ENCODE results near the gene RBM42. TPM values are rescaled to one million over a fixed set of nuclear protein-coding genes. Genes with fewer than 3 reads are reported as not detected.

Gene RBM42
- total RNA-seq, 1 experiment from 2014 or later = 81.6 TPM

DNA sequence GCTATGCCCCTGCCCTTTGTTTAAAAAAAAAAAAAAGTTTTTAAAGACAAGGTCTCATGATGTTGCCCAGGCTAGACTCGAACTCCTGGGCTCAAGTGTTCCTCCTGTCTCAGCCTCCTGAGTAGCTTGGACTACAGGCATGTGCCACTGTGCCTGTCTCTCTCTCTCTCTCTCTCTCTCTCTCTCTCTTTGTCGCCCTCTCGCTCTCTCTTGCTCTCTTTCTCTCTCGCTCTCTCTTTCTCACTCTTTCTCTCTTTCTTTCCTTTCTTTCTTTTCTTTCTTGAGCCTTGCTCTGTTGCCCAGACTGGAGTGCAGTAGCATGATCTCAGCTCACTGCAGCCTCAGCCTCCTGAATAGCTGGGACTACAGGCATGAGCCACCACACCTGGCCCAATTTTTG lies 26.8 kb downstream of the RBM42 start:
- Histone ChIP-seq H3K9me2 (replicated peaks; ENCODE audit: low read length) (no peaks in the 10 kb centered on the region), H3K27ac (ENCODE audit: low read length) (no peak overlapping the region), H3K4me2 (ENCODE audit: low read length) (no peak overlapping the region), H3K27me3 (ENCODE audit: low read length) (no peaks in the 10 kb centered on the region), H3K4me1 (ENCODE audit: insufficient read depth, low read length) (no peaks in the 10 kb centered on the region), H3K36me3 (ENCODE audit: low read depth, low read length) (peaks cover 8% of the 10 kb centered on the region), H3K9me3 (ENCODE audit: low read length) (no peaks in the 10 kb centered on the region), H3K79me2 (ENCODE audit: low read length) (peaks cover 6% of the 10 kb centered on the region), H4K20me1 (ENCODE audit: low read length) (no peaks in the 10 kb centered on the region), H3F3A (ENCODE audit: low read length, unreplicated experiment) (no peaks in the 10 kb centered on the region), H3K4me3 (ENCODE audit: low read length) (no peak overlapping the region), H3K9ac (ENCODE audit: low read length) (no peak overlapping the region), H2AFZ (ENCODE audit: low read length) (no peak overlapping the region)
- intact Hi-C loops (cut with micrococcal nuclease) = no loop called here
- TF ChIP-seq EZH2phosphoT487 (IDR thresholded peaks at IDR 0.05; ENCODE audit: borderline replicate concordance, low read length) = no peak
- BruUV-seq (replicated peaks) = no TSS peak
- DNase-seq (no peak), ATAC-seq (no peak)
- POLR2A ChIA-PET (ENCODE audit: unreplicated experiment) = no interaction called here
- CTCF ChIA-PET = no interaction called here

DNA sequence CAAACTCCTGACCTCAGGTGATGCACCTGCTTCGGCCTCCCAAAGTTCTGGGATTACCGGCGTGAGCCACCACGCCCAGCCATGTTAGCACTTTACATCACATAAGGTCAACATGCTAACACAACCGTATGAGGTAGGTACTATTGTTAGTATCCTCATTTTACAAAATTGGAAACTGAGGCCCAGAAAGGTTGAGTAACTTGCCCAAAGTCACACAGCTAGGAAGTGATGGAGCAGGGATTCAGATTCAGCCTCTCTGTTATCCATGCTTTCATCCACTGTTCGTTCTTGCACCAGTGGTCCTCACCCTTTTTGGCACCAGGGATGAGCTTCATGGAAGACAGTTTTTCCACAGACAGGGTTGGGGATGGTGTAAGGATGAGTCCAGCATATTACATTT lies 27.9 kb downstream of the RBM42 start:
- H3K9me2 ChIP-seq (replicated peaks; ENCODE audit: low read length) = no peaks in the 10 kb centered on the region
- peaks cover 8% of the 10 kb centered on the region for H3K36me3 ChIP-seq (ENCODE audit: low read depth, low read length)
- TF ChIP-seq EZH2 (IDR thresholded peaks at IDR 0.05; ENCODE audit: low read length, unreplicated experiment) = no peak
- TF ChIP-seq, protein P1, sequence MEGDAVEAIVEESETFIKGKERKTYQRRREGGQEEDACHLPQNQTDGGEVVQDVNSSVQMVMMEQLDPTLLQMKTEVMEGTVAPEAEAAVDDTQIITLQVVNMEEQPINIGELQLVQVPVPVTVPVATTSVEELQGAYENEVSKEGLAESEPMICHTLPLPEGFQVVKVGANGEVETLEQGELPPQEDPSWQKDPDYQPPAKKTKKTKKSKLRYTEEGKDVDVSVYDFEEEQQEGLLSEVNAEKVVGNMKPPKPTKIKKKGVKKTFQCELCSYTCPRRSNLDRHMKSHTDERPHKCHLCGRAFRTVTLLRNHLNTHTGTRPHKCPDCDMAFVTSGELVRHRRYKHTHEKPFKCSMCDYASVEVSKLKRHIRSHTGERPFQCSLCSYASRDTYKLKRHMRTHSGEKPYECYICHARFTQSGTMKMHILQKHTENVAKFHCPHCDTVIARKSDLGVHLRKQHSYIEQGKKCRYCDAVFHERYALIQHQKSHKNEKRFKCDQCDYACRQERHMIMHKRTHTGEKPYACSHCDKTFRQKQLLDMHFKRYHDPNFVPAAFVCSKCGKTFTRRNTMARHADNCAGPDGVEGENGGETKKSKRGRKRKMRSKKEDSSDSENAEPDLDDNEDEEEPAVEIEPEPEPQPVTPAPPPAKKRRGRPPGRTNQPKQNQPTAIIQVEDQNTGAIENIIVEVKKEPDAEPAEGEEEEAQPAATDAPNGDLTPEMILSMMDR (conservative IDR thresholded peaks at IDR 0.05; ENCODE audit: low read depth, low read length) = no peak
- TF ChIP-seq EZH2phosphoT487 (IDR thresholded peaks at IDR 0.05; ENCODE audit: borderline replicate concordance, low read length) = no peak
- no peaks in the 10 kb centered on the region for H3K9me3 ChIP-seq (ENCODE audit: low read length)
- no TSS peak for BruUV-seq (replicated peaks)
- H3K4me3 ChIP-seq (ENCODE audit: low read length) = no peak overlapping the region
- no peak overlapping the region for H2AFZ ChIP-seq (ENCODE audit: low read length)
- ChIA-PET POLR2A (ENCODE audit: unreplicated experiment) (no interaction called here), CTCF (no interaction called here)
- H3K4me2 ChIP-seq (ENCODE audit: low read length) = no peak overlapping the region
- H4K20me1 ChIP-seq (ENCODE audit: low read length) = no peaks in the 10 kb centered on the region
- no peak overlapping the region for H3K27ac ChIP-seq (ENCODE audit: low read length)
- DNase-seq (no peak), ATAC-seq (no peak)
- H3K79me2 ChIP-seq (ENCODE audit: low read length) = no peaks in the 10 kb centered on the region
- H3F3A ChIP-seq (ENCODE audit: low read length, unreplicated experiment) = no peaks in the 10 kb centered on the region
- H3K27me3 ChIP-seq (ENCODE audit: low read length) = no peaks in the 10 kb centered on the region
- H3K4me1 ChIP-seq (ENCODE audit: insufficient read depth, low read length) = no peaks in the 10 kb centered on the region
- H3K9ac ChIP-seq (ENCODE audit: low read length) = no peak overlapping the region
- intact Hi-C loops (cut with micrococcal nuclease) = no loop called here

DNA sequence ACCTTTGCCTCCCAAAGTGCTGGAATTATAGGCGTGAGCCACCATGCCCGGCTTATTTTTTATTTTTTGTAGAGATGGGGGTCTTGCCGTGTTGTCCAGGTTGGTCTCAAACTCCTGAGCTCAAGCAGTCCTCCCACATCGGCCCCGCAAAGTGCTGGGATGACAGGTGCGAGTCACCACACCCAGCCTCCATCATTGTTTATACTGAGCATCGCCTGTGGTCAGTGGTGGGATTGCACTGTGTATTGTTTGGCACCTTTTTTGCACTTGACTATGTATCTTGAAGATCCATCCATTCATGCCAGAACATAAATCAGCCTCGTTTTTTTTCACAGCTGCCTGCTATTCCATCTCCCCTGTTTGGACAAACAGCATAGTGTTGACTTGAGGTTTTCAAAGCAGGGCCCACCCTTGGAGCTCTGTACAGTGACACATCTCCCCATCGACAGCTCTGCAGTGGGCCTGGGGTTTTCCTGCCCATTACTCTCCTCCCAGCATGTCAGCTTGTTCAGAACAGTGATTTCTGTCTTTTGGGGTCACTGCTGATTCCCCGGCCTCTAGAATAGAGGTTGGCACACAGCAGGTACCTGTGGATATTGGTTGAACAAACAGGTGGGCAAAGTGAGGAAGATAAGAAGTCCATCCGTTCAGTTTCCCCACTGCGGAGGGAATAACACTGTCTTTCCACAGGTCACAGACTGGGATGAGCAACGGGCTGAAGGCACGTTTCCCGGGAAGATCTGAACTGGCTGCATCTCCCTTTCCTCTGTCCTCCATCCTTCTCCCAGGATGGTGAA lies 29.3 kb downstream of the RBM42 start:
- H4K20me1 ChIP-seq (ENCODE audit: low read length) = no peaks in the 10 kb centered on the region
- no peaks in the 10 kb centered on the region for H3F3A ChIP-seq (ENCODE audit: low read length, unreplicated experiment)
- ChIA-PET CTCF (no interaction called here), POLR2A (ENCODE audit: unreplicated experiment) (no interaction called here)
- TF ChIP-seq EZH2phosphoT487 (IDR thresholded peaks at IDR 0.05; ENCODE audit: borderline replicate concordance, low read length) (no peak), EZH2 (IDR thresholded peaks at IDR 0.05; ENCODE audit: low read length, unreplicated experiment) (no peak)
- TF ChIP-seq, protein P1 (conservative IDR thresholded peaks at IDR 0.05; ENCODE audit: low read depth, low read length) = 0 out of 2 replicates have a peak, but pooled peaks have one; percentile 20
- H2AFZ ChIP-seq (ENCODE audit: low read length) = no peak overlapping the region
- no peak overlapping the region for H3K9ac ChIP-seq (ENCODE audit: low read length)
- H3K4me1 ChIP-seq (ENCODE audit: insufficient read depth, low read length) = no peaks in the 10 kb centered on the region
- no peaks in the 10 kb centered on the region for H3K79me2 ChIP-seq (ENCODE audit: low read length)
- peaks cover 8% of the 10 kb centered on the region for H3K36me3 ChIP-seq (ENCODE audit: low read depth, low read length)
- no peak overlapping the region for H3K4me3 ChIP-seq (ENCODE audit: low read length)
- DNase-seq = peak; percentile 18
- no peak overlapping the region for H3K4me2 ChIP-seq (ENCODE audit: low read length)
- no peak overlapping the region for H3K27ac ChIP-seq (ENCODE audit: low read length)
- H3K9me3 ChIP-seq (ENCODE audit: low read length) = no peaks in the 10 kb centered on the region
- intact Hi-C loops (cut with micrococcal nuclease) = no loop called here
- BruUV-seq (replicated peaks) = no TSS peak
- ATAC-seq = no peak
- H3K9me2 ChIP-seq (replicated peaks; ENCODE audit: low read length) = no peaks in the 10 kb centered on the region
- no peaks in the 10 kb centered on the region for H3K27me3 ChIP-seq (ENCODE audit: low read length)
